ENCODE measurements around the gene ADAMTS15. TPM values are rescaled to one million over a fixed set of nuclear protein-coding genes. Genes with fewer than 3 reads are reported as not detected.

ADAMTS15 gene
- 43.5 TPM for total RNA-seq
- long read RNA-seq, partial matches to known transcripts = 9 of 9 reads
- long read RNA-seq, other reads (novel, unspliced or antisense) = 0 of 9 reads

DNA sequence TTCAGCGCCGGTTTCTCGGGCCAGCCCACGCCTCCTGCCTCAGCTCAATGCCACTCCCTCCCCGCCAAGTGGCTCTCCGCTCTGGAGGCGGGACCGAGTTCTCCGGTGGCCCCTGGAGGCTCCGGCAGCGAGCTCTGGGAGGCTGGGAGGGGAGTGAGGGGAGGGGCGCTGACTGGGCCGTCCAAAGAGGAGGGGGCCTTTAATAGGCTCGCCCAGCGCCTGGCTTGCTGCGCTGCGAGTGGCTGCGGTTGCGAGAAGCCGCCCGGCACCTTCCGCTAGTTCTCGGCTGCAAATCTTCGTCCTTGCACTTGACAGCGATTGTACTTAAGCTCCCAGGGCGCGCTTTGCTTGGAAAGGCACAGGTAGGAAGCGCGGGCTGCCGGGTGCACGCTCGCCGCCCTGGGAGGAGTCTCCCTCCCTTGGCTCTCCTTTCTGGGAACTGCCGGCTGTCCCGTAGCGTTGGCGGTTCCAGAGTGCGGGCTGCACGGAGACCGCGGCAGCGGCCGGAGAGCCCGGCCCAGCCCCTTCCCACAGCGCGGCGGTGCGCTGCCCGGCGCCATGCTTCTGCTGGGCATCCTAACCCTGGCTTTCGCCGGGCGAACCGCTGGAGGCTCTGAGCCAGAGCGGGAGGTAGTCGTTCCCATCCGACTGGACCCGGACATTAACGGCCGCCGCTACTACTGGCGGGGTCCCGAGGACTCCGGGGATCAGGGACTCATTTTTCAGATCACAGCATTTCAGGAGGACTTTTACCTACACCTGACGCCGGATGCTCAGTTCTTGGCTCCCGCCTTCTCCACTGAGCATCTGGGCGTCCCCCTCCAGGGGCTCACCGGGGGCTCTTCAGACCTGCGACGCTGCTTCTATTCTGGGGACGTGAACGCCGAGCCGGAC is at the start of gene ADAMTS15:
Gene ADAMTS15 (plus strand): TSS at position 230 of the 894 bp plus-strand sequence. CDS start 329 bp downstream, at position 559.
- intact Hi-C loops (cut with DNase I) = loop anchor here (10.0 kb wide), 1 partner anchor 286 kb away; no protein-coding TSS in a partner anchor
- peak; percentile 79 for ATAC-seq (ENCODE audit: poor library complexity)
- DNase-seq = peak; percentile 94

DNA sequence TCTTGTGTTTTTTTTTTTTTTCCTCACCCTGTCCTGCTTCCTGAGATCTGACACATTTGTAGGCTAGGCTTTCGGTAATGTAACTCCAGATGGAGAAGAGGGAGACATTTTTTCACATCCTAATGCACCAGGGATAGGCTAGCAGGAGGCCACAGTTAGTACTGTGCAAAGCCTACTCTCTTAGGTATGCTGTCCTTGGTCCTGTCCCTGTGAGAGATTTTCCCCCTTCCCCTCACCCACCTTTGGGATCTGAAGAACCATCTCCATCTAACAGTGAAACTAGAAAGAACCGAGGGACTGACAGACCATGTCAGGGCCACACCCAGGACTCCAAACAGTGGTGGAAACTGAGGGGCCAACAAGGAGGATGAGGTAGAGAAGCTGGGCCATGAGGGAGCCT is 49.2 kb upstream of the ADAMTS15 start:
- DNase-seq (no peak), ATAC-seq (ENCODE audit: poor library complexity) (no peak)
- intact Hi-C loops (cut with DNase I) = no loop called here

DNA sequence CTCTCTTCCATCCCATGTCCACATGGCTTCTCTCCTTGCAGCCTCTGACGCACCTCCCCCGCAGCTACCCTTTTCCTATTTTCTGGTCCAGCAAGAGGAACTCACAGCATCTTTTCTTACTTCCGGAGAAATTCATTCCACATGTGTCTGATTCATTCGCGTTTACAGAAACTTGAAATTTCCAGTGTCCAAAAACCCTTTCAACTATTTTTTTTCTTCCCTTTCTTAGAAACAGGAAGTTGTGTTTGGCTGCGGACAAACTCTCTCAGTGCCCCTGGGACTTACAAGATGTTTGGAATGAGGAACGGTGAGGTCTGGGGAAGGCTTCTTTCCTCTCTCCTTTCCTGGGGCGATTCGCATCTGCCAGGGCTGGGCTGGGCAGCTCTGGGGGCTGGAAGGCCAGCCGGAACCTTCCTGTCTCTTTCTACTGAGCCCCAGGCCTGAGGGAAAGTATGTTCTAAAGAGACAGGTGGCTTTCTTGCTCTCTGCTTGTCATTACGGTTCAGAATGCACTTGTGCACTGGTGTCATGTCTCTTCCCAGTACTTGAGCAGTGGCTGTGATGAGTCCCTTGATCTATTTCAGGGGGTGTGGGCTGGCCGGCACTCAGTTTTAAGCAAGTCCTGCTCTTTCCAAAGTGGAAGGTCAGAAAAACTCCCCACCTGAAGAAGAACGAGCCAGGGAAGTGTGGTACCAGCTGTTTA is 47.5 kb upstream of the ADAMTS15 start:
- ATAC-seq (ENCODE audit: poor library complexity) = peak; percentile 44
- intact Hi-C loops (cut with DNase I) = no loop called here
- no peak for DNase-seq

DNA sequence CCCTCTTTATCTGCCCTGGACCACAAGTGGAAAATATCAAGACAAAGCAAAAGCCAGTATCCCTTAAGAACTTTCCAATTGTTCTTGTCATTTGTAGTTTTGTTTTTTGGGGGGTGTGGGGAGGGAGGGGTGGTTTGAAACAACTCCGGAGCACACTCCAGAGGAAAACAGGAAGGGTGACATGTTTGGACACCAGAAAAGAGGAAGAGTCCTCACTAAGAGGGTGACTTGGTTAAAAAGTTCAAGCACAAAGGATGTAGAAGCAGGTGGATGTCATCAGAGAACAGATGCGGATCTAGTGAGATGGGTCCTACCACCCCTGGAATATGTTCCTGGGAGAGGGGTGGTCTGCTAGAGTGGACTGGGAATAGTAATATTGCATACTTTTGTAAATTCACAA is 45.9 kb upstream of the ADAMTS15 start:
- intact Hi-C loops (cut with DNase I) = no loop called here
- no peak for DNase-seq
- no peak for ATAC-seq (ENCODE audit: poor library complexity)

DNA sequence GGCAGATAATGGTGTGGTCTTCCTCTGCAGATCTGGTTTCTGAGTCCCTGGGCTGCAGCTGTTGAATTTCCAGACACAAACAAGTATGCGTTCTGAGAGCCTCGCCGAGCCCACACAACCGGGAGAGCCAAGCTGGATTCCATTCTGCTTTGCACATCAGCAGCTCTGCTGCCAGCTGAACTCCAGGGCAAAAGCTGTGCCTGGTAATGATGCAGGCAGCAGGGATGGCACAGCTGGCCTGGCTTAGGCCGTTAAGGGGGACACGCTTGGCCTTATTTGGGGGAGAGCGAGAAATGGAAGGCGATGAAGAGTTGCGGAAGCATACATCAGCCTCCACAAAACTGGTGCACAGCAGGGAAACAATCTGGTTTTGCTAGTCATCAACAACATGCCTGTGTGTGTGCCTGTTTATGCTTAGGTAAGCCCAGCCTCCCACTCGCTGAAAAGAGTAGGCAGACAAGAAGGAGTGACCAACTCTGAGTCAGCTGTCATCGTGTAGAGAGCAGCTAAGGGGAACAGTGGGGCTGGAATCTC is 45.1 kb upstream of the ADAMTS15 start:
- peak; percentile 79 for ATAC-seq (ENCODE audit: poor library complexity)
- intact Hi-C loops (cut with DNase I) = no loop called here
- DNase-seq = peak; percentile 65

- no peak for ATAC-seq (ENCODE audit: poor library complexity)
- no peak for DNase-seq
- intact Hi-C loops (cut with DNase I) = no loop called here
Observed at GRCh38 chr11:130403967-130404366, 44.5 kb upstream of the ADAMTS15 start.

GRCh38 chr11:130404727-130405126 is 43.7 kb upstream of the ADAMTS15 start:
- DNase-seq (no peak), ATAC-seq (ENCODE audit: poor library complexity) (no peak)
- intact Hi-C loops (cut with DNase I) = no loop called here

- DNase-seq = no peak
- ATAC-seq (ENCODE audit: poor library complexity) = no peak
- intact Hi-C loops (cut with DNase I) = no loop called here
Observed at GRCh38 chr11:130405428-130405827, 43.0 kb upstream of the ADAMTS15 start.

DNA sequence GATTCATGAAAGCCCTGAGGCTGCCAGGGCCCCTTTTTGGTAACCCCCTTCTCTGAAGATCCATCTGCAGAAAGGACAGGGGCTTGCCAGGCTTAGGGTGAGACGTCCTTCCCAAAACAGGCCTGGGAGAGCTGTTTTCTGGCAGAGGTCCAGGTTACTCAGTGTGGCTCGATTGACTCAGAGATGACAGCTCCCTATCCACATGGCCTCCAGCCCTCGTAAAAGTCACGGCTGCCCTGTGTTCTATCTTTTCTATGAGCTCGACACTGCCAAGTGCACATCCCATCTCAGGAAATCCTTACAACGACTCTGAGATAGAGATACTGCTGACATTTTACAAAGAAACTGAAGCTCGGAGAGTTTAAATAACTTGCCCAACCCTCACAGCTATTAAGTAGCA is 40.5 kb upstream of the ADAMTS15 start:
- intact Hi-C loops (cut with DNase I) = no loop called here
- DNase-seq = no peak
- ATAC-seq (ENCODE audit: poor library complexity) = peak; percentile 70

DNA sequence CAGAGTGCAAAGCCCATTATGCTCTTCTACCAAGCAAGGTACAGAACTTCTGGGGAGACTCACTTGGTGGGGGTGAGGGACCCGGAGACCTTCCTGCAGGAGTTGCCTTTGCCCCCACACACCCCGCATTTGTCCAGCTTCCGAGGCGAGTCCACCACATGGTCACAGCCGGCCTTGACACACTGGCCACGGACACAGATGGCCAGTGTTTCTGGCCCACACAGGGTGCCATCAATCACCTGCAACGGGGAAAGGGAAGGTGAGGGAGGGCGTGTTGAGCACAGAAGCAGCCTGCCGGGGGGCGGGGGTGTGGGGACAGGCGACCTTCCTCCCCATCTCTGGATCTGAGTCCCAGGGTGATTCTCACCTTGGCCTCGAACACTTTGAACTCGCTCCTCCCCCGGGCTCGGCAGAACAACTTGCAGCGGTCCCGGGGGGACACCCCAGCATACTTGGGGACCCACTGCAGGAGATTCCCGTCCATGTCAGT is 40.0 kb upstream of the ADAMTS15 start:
- intact Hi-C loops (cut with DNase I) = no loop called here
- no peak for ATAC-seq (ENCODE audit: poor library complexity)
- no peak for DNase-seq

DNA sequence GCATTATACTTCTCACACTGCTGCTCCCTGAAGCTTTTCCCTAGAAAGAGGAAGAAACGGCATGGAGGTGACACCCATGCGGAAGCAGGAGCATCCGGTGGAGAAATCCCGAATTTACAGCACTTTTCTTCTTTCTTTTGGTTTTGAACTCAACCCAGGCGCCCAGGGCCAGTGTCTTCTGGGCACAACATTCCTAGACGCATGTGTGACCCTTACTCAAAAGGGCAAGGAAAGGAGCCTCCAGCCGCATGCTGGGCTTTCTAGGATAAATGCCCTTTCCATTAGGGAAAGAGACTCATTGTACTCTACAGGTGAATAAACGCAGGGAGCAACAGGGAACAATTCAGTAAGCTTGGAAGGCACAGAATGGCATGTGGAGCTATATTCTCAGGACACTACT is 39.5 kb upstream of the ADAMTS15 start:
- ATAC-seq (ENCODE audit: poor library complexity) (no peak), DNase-seq (no peak)
- intact Hi-C loops (cut with DNase I) = no loop called here

DNA sequence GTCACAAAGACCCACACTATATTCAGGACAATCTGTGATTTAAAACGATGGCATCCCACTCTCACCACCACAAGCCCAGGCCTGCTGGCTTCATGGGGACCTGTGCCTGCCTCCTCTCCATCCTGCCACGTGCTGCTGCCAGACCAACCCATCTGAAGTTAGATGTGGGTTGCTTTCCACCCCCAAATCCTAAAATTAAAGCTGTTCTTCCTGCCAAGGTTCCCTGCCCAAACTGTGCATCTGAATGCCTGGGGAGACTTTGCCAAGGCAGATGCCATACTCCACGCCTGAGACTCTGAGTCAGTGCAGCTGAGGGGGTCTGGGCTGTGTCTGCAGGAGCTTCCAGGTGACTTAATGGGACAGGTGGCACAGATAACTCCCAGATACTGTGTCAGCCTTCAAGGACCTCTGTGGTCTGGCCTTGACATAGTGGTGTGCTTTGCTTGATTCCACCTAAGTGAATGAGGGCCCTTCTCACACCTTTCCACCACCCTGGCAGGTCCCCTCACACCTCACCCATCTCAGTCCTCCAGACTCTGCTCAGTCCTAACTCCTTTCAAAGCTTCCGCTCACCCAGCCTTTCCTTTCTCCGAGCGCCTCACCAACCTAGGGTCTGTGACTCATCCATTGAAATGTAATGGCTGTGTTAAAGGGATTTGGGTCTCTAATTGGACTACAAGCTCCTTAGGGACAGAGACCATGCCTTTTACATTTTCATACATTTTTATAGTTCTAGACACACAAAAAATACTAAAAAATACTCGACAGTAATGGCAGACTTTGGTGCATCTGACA is 38.7 kb upstream of the ADAMTS15 start:
- intact Hi-C loops (cut with DNase I) = no loop called here
- ATAC-seq (ENCODE audit: poor library complexity) = no peak
- no peak for DNase-seq

DNA sequence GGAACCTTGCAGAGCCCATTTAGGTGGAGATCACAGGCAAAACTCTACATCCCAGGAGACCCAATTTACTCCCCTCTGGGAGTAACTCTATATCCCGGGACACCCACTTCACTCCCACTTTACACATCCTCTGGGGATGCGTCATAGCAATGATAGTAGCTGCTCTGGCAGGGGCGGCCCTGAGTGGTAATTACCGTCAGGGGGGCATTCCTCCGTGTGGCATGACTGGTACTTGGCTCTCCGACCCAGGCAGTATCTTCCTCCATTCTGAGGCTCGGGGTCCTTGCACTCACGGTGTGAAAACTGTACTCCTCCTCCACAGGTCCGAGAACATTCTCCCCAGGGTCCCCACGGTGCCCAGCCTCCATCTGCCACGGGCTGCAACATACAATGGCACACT is 37.2 kb upstream of the ADAMTS15 start:
- intact Hi-C loops (cut with DNase I) = no loop called here
- ATAC-seq (ENCODE audit: poor library complexity) = no peak
- no peak for DNase-seq

GRCh38 chr11:130413405-130414106 is 34.9 kb upstream of the ADAMTS15 start:
- ATAC-seq (ENCODE audit: poor library complexity) (no peak), DNase-seq (no peak)
- intact Hi-C loops (cut with DNase I) = no loop called here

- intact Hi-C loops (cut with DNase I) = no loop called here
- DNase-seq (no peak), ATAC-seq (ENCODE audit: poor library complexity) (no peak)
Observed at GRCh38 chr11:130414107-130415080, 34.1 kb upstream of the ADAMTS15 start.

GRCh38 chr11:130415731-130416529 is 32.5 kb upstream of the ADAMTS15 start:
- intact Hi-C loops (cut with DNase I) = no loop called here
- no peak for ATAC-seq (ENCODE audit: poor library complexity)
- DNase-seq = peak; percentile 39
